HG02759 (cell line): ENCODE measurements around the gene LRRTM4.
"Not testable (repeated sequence)": the region's sequence is repeated elsewhere in the genome, so short reads cannot be mapped to it uniquely, and the experiment has no call there.

Experiments used
- ATAC-seq: cut with Tn5 transposase; IDR thresholded peaks from one replicate; pipeline ENCODE4 v1.9.1; 2021; ENCODE audit warnings: mild to moderate bottlenecking, moderate library complexity; ENCODE audit not compliant: unreplicated experiment

Gene LRRTM4

DNA sequence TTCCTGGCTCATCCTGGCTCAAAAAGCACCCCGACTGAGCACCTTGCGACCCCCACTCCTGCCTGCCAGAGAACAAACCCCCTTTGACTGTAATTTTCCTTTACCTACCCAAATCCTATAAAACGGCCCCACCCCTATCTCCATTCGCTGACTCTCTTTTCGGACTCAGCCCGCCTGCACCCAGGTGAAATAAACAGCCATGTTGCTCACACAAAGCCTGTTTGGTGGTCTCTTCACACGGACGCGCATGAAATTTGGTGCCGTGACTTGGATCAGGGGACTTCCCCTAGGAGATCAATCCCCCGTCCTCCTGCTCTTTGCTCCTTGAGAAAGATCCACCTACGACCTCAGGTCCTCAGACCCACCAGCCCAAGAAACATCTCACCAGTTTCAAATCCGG is 433.8 kb downstream of the LRRTM4 start:
- not testable (repeated sequence) for ATAC-seq

DNA sequence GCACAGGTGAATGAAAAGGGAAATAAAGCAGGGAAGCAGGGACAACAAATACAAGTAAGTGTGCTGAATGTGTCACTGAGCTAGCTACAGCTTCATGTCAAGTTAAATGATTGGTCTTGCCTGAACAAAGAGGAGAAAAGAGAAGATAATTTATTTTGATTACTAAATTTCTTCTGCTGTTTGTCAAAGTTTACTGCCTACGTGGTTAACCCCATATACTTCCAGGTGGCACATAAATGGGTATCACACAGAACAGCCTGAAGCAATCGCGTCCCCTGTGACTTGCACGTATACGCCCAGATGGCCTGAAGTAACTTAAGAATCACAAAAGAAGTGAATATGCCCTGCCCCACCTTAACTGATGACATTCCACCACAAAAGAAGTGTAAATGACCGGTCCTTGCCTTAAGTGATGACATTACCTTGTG is 434.2 kb downstream of the LRRTM4 start:
- no peak for ATAC-seq

DNA sequence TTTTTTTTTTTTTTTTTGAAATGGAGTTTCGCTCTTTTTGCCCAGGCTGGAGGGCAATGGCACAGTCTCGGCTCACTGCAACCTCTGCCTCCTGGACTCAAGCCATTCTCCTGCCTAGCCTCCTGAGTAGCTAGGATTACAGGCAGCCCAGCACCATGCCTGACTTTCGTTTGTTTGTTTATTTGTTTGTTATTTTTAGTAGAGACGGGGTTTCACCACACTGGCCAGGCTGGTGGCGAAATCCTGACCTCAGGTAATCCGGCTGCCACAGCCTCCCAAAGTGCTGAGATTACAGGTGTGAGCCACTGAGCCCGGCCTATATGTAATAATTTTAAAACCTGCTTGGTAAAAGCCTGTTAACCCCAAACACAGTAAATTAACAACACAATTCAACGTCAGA is 435.7 kb downstream of the LRRTM4 start:
- ATAC-seq: no peak

DNA sequence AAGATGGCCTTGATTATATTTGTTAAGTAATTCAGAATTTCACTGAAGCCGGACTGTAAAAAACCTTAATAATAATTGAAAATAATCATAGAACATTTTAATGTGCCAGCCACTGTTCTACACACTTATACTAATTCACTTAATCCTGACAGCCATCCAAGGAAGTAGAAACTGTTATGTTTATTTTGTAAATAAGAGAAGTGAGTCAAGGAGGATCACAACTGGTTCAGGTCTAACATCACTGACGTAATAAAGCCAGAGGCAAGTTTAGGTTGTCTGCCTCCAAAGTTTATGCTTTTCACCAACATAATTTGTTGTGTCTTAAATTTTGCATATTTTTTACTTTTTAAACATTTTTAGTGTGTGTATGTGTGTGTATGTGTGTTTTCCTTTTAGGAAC is 436.1 kb downstream of the LRRTM4 start:
- no peak for ATAC-seq

DNA sequence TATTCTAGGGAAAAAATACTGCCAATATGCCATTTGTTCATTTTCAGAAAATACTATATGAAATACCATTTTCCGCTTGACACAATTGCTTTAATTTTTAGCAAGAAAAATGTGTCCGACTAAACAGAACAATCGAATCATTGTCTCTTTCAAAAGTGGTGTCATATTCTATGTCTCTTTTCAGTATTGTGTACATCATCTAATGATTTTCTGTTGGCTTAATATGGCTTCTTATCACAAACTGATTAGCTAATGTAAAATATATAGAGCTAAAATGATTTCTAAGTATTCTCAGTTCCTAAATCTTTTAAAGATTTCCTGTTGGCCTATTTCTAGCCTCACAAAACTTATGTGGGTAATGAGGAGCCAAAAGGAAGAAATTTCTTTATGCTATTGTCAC is 436.6 kb downstream of the LRRTM4 start:
- ATAC-seq: no peak

DNA sequence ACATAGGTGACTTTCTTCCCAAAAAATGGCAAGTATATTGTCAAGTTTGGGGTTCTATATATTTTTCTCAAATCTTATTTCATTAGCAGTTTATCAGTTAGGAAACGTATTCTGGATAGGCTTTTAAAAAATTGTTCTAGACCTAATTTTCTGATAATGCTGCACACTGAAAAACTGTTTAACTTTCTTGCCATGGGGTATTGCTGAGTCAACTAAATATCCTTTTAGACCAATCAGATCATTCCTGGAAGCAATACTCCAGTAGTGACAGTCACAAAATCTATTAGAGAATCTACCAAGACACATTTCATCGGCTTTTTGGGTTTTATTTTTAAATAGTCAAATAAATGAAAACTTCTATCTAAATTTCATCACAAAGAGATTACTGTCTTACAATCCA is 440.6 kb downstream of the LRRTM4 start:
- no peak for ATAC-seq

DNA sequence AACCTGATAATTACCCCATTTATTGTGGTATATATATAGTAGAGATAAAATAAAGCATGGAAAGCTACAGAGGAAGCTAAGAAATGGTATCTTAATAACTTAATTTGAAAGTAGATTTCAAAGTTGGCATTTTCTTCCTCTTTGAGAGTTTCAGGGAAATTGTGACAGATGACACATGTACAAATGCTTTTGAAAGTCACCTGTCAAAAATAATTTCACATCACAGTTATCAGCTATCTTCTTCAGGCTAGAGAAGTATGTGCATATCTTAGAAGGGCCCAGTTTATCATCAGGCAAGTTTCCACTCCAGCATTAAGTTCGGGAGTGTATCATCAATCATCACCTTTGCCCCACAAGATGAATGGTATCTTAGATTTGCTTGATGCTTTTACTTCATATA is 457.9 kb downstream of the LRRTM4 start:
- ATAC-seq: no peak

DNA sequence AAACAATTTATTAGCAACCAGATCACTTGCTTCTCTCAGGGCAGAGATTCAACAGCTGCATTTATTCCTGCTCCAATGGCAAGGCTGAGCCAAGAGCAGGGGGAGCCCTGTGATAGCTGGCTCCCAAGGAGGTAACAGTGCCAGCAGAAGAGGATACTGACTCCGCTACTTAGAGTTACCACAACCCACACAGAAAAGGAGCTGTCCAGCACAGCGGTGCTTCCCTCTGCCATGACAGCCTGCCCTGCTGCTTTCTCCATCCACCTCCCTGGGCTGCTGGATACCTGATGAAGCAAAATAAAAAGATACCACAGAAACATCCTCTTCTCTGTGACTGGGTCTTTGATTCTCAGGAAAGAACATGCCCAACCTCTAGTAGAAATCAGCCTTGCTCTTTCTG is 467.2 kb downstream of the LRRTM4 start:
- ATAC-seq: no peak

DNA sequence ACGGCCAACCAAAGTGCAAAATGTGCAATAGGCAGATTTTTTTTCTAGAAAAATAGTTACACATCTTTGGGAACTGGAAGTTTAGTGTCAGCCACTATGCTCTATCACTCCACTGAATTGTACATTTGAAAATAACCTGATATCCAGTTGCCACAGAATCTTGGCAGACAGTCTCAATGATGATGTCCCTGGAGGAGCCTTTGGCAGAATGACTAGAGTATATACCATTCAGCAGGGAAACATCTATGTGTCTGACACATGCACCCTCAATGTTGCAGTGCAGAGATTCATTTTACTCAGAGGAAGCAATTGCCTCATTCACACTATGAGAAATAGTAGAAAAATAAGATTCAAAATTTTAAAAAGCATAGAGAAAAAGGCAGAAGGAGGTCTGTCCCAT is 475.8 kb downstream of the LRRTM4 start:
- no peak for ATAC-seq

DNA sequence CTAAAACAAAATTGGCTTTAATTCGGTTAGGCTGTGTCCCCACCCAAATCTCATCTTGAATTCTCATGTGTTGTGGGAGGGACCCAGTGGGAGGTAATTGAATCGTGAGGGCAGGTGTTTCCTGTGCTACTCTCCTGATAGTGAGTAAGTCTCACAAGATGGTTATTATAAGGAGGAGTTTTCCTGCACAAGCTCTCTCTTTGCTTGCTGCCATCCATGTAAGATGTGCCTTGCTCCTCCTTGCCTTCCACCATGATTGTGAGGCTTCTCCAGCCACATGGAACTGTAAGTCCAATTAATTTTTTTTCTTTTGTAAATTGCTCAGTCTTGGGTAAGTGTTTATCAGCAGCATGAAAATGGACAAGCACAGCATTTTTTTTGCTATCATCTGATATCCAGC is 476.7 kb downstream of the LRRTM4 start:
- ATAC-seq: not testable (repeated sequence)

DNA sequence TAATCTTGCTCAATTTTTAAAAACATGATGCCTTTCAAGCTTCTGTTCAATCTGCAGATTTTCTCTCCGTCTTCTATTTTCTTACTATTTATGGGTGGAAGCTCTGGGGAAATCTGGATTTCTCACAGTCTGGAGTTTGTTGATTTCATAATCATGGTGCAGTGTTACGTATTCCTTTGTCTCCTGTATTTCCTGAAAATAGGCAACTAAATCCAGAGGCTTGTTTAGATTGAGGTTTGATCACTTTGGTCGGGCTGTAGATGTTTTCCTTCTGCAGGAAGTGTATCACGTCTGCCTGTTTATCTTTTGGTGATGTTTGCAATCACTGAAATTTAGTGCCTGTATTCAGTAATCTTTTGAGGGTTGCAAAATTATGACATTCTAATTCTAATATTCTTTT is 487.7 kb downstream of the LRRTM4 start:
- no peak for ATAC-seq

DNA sequence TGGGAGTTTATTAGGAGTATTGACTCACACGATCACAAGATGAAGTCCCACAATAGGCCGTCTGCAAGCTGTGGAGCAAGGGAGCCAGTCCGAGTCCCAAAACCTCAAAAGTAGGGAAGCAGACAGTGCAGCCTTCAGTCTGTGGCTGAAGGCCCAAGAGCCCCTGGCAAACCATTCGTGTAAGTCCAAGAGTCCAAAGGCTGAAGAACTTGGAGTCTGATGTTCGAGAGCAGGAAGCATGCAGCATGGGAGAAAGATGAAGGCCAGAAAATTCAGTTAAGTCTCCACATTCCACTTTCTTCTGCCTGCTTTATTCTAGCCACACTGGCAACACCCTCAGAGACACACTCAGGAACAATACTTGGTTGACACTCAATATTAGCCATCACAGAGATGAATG is 492.9 kb downstream of the LRRTM4 start:
- ATAC-seq: not testable (repeated sequence)

DNA sequence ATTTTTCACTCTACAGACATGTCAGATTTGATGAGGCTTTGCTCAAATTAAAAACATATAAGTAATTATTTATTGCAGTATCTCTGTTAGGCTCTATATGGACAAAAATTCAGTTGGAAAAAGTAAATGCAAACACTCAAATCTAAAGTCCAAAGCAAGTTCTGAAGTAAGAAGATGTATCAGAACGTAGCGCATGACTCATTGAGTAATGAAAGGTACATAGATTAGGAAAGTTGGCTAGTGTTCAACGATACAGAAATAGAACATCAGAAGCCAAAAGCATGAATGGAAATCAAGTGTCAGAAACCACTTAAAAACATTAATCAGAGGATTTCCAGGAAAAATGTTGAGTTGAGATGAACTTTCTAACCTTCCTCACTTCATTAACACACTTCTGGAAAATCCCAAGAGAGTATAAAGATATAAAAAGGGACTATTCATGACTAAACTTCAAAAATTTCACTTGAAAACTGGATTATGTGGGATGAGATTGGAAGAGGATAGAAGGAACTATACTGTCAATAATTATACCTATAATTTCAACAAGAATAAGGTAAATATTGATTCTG is 494.1 kb downstream of the LRRTM4 start:
- no peak for ATAC-seq

DNA sequence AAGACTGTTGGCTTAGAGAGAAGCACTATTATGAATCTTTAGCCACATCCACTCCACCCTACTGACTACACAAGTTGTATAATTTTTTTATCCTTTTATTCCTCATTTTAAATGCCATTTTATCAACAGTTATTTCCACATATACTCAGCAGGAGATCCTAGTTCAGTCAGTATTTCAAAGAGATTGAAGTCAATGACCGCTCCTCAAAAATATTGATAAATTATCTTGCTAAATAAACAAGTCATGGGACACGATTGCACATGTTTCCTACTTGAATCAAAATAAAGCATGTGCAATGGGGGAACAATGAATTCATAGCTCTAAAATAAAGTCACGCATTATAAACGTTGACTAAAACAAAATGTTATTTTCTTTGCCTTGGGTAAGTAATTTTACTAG is 496.5 kb downstream of the LRRTM4 start:
- no peak for ATAC-seq

DNA sequence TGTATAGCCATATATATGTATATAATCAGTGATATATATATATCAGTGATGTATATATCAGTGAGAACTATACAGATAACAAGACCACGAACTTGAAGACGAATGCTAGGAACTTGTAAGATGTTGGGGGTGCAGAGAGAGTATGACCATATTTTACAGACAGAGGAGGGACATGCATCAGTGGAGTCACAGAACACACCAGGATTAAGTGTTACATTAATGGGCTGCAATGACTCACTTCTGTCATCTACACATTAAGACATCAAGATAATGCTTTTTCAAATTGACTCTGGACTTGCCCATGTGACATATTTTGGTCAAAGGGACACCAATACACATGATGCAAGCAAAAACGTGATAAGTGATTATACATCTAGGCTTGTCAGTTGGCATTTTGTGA is 501.0 kb downstream of the LRRTM4 start:
- ATAC-seq: no peak

DNA sequence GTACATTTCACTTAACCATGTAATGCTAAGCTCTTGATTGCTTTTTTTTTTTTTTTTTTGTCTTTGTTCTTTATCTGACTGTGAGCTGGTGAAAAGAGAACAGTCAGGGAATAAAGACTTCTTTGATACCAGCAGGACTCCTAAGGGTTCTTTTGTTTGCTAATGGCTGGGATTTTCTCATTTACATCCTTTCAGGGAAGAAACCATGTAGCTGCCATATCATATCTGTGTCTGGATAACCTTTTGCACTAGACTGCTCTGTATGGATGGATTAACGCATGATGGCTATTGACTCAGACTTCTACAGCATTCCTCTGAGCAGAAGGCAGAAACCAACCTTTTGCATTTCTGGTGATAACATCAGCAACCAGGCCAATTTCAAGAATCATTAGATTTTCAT is 504.0 kb downstream of the LRRTM4 start:
- ATAC-seq: no peak

DNA sequence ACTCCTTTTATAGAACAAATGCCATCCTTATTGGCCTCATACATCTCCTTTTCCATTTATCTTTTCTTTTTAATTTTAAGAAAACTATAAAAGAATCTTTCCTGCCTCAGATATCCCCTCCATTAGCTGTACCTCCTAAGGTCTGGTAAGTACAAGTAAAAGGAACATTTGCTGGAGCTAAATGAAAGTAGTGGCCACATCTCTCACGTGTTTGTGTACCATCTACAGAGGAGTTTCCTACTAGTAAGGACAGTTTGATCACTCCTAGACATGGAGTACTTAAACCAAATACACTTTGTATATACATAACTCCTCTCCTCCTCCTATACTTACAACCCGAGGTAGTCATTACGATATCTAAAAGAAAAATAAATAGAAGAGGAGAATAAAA is 504.8 kb downstream of the LRRTM4 start:
- ATAC-seq: no peak

DNA sequence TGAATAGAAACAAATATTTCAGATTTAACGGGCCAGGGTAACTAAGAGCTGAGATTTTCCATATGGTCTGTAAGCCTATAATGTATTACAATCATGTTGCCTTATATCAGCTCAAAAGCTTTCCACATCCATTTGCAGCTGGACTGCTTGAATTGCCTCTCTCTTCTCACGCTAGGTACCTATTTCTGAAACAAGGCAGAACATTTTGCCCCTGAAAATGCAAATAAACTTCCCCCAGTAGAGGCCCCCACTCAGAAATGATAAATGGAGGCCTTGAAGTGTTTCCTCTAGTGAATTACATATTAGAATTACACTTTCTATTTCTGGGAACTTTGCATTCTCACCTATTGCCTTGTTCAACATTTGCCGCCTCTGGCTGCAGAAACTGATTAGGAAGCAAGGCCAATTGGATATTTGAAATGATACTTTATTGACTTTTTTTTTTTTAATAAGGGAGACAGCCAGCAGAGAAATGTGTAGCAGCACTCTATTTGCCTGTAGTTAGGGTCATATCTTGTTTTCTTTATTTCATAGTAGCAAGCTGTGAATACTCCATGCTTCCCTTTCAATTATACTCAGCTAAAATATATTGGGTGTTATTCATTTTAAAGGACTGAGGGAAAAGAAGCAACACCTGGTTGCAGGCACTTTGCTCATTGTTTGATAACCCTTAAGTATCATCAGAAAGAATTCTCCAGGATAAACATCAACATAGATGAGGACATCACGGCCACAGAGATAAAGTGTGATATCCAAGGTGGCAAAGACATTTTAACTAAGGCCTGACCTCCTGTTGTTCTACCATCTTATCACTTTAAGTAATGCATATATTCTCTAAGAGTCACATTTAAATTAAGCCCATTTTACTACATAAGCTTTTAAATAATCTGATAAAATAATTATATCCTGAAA is 505.5 kb downstream of the LRRTM4 start:
- ATAC-seq: no peak

DNA sequence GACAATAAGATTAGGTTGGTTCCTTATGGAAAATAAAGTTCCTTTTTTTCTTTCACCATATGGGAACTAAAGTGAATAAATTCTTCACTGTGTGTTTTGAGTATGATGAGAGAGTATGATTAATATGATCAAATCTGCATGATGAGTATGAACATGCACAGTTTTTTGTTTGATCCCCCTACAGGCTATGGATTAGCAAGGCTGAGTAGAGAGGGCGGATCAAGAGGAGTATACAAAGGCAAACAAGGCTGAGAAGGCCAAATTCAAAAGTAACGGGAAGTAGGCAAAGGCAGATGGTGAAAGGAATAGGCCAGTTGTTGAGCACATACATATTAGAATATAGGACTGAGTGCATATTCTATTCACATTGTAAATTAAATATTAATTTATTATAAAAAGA is 508.2 kb downstream of the LRRTM4 start:
- no peak for ATAC-seq

DNA sequence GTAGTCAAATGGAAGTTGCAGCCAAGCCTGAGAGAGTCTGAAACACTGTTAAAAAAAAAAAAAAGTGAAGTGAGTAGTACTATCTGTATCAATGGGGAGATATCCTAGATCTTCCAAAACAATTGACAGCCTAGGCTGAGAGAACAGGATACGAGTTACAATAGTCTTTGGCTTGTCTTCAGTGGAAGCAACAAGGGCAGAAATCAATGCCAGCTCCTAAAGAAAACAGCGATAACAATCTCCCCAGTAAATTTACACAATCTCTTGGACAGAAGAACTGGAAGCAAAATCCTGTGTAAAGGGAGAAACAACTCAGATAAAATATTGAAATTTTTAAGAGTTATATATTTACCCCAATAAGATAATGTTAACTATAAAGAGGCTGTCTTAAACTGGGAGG is 508.7 kb downstream of the LRRTM4 start:
- ATAC-seq: no peak

DNA sequence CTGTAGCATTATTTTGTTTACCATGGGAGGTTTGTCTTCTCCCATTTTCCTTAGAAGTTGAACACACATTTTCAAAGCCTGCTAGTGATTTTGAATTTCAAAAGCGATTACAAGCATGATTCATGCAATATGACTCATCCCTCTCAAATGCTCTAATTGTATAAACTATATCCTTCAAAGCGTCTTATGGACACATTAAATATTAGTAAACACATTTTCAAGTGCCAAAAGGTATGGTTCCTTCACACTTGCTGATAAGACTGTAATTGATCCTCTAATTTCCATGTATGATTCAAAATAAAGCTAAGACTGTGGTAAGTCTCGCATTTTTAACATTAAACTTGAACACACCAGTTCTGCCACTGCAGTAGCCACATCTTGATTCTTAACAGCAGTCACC is 512.9 kb downstream of the LRRTM4 start:
- no peak for ATAC-seq

DNA sequence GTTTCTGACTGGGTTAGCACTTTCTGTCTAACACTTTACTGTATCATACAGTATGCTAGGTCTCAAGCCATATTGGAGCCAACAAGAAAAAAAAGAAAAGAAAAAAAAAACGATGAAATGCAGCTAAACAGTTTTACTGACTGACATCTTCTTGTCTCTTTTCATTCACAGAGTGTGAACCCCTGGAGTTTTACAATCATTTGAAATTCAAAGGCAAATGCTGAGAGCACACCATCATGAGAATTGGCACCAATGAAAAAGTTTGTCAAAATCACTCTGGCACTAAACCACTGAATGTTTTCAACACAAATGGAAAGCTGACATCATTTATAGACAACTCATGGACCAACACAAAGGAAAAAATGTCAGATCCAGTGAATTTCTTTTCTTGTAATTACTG is 513.3 kb downstream of the LRRTM4 start:
- ATAC-seq: no peak

DNA sequence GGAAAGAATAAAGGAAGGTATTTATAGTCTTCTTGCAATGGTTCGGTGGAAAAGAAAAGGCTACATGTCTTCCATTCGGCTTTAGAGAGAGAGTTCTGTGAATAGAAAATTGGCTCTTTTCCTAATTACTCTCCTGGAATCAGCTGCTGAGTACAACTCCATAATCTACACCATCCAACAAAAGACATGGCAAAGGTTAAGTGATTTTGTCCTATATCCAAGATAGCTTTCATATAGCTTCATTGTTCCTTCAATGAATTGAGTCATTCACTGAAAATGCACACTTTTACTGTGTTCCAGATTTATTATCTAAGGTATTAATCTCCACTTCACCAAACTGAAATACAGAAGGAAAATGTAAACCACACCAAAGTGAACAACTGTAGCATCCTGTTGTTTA is 514.5 kb downstream of the LRRTM4 start:
- ATAC-seq: no peak
